HFF-Myc (cell line): ENCODE results near the gene LCORL.
"Not testable (repeated sequence)": the region's sequence is repeated elsewhere in the genome, so short reads cannot be mapped to it uniquely, and the experiment has no call there.

Experiments used
- DNase-seq: peaks from one replicate; pipeline ENCODE4 v3.0.0-alpha.2; 2011; ENCODE audit warnings: low read depth; ENCODE audit errors: extremely low read depth
- H3K4me3 ChIP-seq: replicated peaks from 2 replicates; pipeline ENCODE4 v1.5.1; 2011; ENCODE audit warnings: low read depth, mild to moderate bottlenecking, control low read depth, low read length
- CTCF ChIP-seq: IDR thresholded peaks from 2 replicates; pipeline ENCODE4 v1.5.1; 2012; ENCODE audit warnings: mild to moderate bottlenecking, low read depth, low read length, control low read depth; ENCODE audit errors: missing control alignments

Gene LCORL

GRCh38 chr4:17851959-17852358, 169.6 kb downstream of the LCORL start:
- no peak for TF ChIP-seq CTCF
- no peak for DNase-seq
- no peak overlapping the region for H3K4me3 ChIP-seq

- not testable (repeated sequence) for H3K4me3 ChIP-seq, DNase-seq
Observed at GRCh38 chr4:17850295-17850694, 171.3 kb downstream of the LCORL start.

GRCh38 chr4:17846266-17846665, 175.3 kb downstream of the LCORL start:
- H3K4me3 ChIP-seq = no peak overlapping the region
- no peak for DNase-seq
- TF ChIP-seq CTCF = no peak

- no peak for DNase-seq
- TF ChIP-seq CTCF = no peak
- H3K4me3 ChIP-seq = no peak overlapping the region
Observed at GRCh38 chr4:17823871-17824669, 197.5 kb downstream of the LCORL start.

GRCh38 chr4:17817027-17817426, 204.5 kb downstream of the LCORL start:
- TF ChIP-seq CTCF = peak; percentile 35
- DNase-seq = peak; percentile 40
- H3K4me3 ChIP-seq = no peak overlapping the region

- DNase-seq = no peak
- H3K4me3 ChIP-seq = no peak overlapping the region
- no peak for TF ChIP-seq CTCF
Observed at GRCh38 chr4:17816142-17816541, 205.4 kb downstream of the LCORL start.

GRCh38 chr4:17814140-17814539, 207.4 kb downstream of the LCORL start:
- DNase-seq = no peak
- no peak overlapping the region for H3K4me3 ChIP-seq

More at GRCh38 chr4:17814140-17814539, 207.4 kb downstream of the LCORL start:
- no peak for TF ChIP-seq CTCF
